AG08395 (cell line): ENCODE results near the gene BABAM2.

ENCODE experiments used
- DNase-seq: peaks from one replicate; pipeline ENCODE4 v3.0.0; 2012; ENCODE audit warnings: mixed read lengths, low spot score

The BABAM2 gene

DNA sequence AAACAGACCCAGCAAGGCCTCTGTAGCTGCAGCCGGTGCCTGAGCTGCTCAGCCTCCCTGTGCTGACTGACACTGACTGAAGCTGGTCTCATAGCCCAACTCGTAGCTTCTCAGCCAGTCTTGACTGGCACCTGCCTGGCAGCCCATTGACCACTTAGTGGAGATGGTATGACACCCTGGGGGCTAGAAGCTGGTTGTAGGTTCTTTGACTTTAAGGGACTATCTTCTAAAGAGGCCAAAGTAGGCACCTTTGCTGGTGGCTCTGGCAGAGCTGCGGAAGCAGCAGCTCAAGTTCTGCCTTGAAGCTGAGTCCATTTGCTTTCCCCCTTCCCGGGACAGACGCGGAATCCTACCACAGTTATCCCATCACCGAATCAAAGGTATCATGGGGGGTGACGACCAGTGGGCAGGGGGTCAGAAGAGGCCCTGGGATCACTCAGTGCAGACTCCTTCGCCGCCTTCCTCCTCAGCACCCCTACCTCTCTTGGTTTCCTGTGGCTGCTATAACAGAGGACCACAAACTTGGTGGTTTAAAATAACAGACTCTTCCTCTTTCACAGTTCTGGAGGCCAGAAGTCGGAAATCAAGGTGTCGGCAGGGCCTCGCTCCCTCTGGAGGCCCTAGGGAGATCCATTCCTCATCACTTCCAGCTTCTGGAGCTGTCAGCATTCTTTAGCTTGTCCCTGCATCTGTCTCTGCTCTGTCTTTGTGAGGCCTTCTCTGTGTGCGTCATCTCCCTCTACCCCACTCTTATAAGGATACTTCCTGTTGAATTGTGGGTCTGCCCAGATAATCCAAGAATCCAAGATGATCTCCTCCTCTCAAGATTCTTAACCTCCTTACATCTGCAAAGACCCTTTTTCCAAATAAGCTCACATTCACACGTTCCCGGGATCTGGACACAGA, 488.4 kb downstream of the BABAM2 start:
- DNase-seq = no peak

DNA sequence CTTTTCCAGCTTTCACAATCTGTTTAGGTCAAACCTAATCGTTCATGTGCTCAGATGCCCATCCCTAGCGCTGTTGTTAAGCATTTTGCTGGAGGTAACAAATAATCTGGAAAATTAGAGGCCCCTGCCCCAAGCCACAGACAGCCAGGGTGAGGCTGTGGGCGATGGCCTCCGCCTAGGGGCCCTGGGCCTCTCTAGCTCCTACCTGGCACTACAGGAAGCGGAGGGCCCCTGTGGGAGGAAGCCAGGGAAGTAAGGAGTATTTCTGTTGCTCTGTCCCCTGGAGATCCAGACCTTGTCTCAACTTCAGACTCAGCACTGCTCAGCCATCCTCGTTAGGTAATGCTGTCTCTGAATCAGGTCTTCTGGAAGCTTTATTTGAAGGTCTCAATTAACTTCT, 489.7 kb downstream of the BABAM2 start:
- no peak for DNase-seq

DNA sequence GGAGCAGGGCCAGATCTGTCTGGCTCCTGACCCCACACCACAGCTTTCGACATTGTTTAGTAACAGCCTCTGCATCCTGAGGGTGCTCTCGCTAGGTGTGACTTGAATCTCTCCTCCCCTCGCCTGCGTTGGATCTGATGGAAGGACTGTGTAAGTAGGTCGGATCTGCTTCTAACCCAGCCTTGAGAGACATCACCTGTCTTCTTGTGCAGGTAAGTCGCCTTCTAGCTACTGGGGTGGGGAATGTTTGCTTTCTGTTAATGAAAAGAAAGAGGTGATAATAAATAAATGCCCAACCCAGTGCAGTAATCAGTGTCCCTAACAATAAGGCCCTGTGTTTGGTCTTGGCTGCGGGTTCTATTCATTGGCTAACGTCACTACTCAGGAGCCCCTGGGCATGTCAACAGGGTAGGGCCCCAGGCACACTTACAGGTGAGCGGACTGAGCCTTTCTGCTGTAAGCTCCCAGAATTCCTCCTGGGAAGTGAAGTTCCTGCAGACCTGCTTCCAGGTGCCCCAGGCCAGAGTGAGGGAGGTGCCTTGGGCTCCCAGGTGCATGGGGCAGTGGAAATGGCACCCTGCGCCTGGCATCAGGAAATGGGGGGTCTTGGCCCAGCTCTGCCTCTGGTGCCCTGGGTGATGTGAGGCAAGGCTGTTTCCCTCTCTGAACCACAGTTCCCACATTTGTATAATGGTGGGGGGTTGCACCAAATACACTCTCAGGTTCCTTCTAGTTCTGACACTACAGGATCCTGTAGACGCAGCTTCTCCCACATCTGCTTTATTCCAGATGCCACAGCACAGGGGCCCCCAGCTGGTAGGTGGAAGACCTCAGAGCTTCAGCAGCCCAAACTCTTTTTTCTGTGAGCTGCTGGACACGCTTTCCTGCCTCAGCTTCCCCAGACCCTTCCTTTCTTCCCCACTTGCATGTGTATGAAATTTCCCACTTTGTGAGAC, 491.0 kb downstream of the BABAM2 start:
- no peak for DNase-seq

DNA sequence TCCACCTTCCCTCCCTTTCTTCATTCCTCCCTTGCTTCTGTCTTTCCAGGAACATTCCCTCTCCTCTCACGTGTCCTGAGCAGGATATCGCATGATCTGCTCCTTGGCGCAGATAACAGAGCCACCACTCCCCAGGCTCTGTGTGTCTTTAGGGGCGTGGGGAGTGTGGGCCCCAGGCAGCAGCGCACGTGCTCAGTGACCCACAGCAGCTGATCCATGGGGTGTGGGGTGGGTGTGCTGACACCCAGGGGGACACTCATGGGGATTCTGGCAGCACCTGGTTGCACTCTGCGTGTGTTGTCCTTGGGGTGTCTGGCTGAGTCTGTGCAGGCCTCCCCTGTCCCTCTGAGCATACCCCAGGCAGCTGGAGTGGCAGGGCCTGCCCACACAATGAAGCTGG, 492.2 kb downstream of the BABAM2 start:
- DNase-seq = no peak

DNA sequence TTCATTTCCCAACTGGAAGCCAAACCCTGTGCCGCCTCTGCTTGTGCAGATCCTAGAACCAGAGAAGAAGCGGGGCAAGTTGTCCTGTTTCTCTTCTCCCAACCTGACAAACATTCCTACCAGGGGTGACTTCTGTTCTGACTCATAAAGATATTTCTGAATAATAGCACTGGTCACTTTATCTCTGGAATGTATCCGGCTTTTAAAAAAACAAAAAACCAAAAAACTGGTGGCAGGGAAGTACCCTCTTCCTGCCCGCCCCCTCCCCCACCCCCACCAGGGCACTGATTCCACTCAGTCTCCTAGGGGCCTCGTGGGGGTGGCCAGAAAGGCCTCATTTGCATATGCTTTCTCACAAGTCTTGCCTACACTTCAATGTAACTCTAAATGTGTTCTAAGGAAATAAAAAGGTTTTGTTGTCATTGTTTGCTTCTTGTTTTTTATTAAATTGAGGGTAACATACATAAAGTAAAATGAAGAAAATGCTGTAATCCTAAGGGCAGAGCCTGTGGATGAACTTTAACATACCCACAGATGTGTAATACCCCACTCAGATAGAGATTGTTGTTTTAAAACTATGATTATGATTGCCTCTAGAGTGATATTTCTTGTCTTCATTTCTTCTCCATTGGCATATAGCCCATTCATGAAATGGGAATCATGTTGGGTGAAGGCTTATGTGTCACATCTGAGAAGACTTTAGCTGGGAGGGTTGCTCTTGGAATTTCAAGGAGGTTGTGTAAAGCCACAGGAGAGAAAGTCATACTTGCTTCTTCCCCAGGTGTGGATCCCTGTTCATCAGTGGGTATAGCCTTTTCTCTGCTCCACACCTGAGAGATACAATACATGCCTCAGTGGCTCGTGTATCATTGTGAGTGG, 496.8 kb downstream of the BABAM2 start:
- no peak for DNase-seq
